Neural progenitor cell (in vitro differentiated cells): ENCODE results near the gene MEFV.

Experiments
- CTCF ChIP-seq: fragments of 200-600 bp; sonication (generic); IDR thresholded peaks from 2 replicates; pipeline ENCODE4 v1.5.1; 2017; ENCODE audit warnings: antibody characterized with exemption, mild to moderate bottlenecking
- EZH2 ChIP-seq: fragments of 200-600 bp; sonication (generic); IDR thresholded peaks from 2 replicates; pipeline ENCODE4 v1.6.1; 2017; ENCODE audit warnings: antibody characterized with exemption, mild to moderate bottlenecking, moderate library complexity
- EZH2phosphoT487 ChIP-seq: fragments of 200-600 bp; sonication (generic); IDR thresholded peaks from 2 replicates; pipeline ENCODE4 v1.6.1; 2017; ENCODE audit warnings: antibody characterized with exemption

GRCh38 chr16:3194792-3195191 is 61.6 kb downstream of the MEFV start:
- TF ChIP-seq CTCF (no peak), EZH2phosphoT487 (no peak), EZH2 (no peak)
